Transverse colon (tissue), 4 donors: ENCODE data around the gene CILP. TPM values are rescaled to one million over a fixed set of nuclear protein-coding genes. Genes with fewer than 3 reads are reported as not detected.

Experiments
- DNase-seq: peaks from one replicate; pipeline ENCODE4 v3.0.0-alpha.2; 2019
- H3K27ac ChIP-seq, 4 donors: fragments of 200-600 bp; sonication (generic); 2 replicates each; pipeline ENCODE4 v1.5.1; 2016 to 2018; ENCODE audit warnings: inconsistent platforms in 4 of 4
- H3K27me3 ChIP-seq: fragments of 200-600 bp; sonication (generic); 2 replicates; pipeline ENCODE4 v1.5.1; 2017; ENCODE audit warnings: inconsistent platforms
- H3K36me3 ChIP-seq, 4 donors: fragments of 200-600 bp; sonication (generic); 2 replicates each; pipeline ENCODE4 v1.5.1; 2017 to 2019; ENCODE audit warnings: inconsistent platforms in 4 of 4
- H3K4me1 ChIP-seq, 4 donors: fragments of 200-600 bp; sonication (generic); 2 replicates each; pipeline ENCODE4 v1.5.1; 2017 to 2020; ENCODE audit warnings: inconsistent platforms in 4 of 4
- H3K4me3 ChIP-seq, 4 donors: fragments of 200-600 bp; sonication (generic); 1 replicate in 1 of 4; 2 replicates in 3 of 4; pipeline versions ENCODE4 v1.5.1 to v1.6.1; 2017 to 2019; ENCODE audit warnings: inconsistent platforms in 4 of 4
- H3K9me3 ChIP-seq, 2 donors: fragments of 200-600 bp; sonication (generic); 2 replicates each; pipeline ENCODE4 v1.5.1; 2017 to 2019; ENCODE audit warnings: inconsistent platforms in 2 of 2
- EP300 ChIP-seq: sonication (generic); formaldehyde crosslinking; IDR thresholded peaks from one replicate; pipeline ENCODE4 v1.6.1; 2017; ENCODE audit warnings: antibody characterized with exemption, low read depth
- POLR2A ChIP-seq: fragments of 450-650 bp; IDR thresholded peaks from one replicate; pipeline ENCODE4 v1.6.1; 2016; ENCODE audit warnings: antibody characterized with exemption, mild to moderate bottlenecking, moderate library complexity
- POLR2AphosphoS5 ChIP-seq, 3 donors: sonication (generic); formaldehyde crosslinking; IDR thresholded peaks; one replicate each; pipeline ENCODE4 v1.6.1; 2016; ENCODE audit warnings: antibody characterized with exemption in 3 of 3
- WGBS, 2 donors: methylation state at CpG; one replicate each; pipeline ENCODE4 v1.1.5; 2018; ENCODE audit warnings: low coverage in 1 of 2; 5-methylcytosine and 5-hydroxymethylcytosine counted together
- in situ Hi-C, 4 donors: fragments of 200-750 bp; cut with MboI; loops; one replicate each; pipeline versions ENCODE4 v1.15.0 to v1.15.1; 2017; ENCODE audit warnings: low sequenced_read_pairs in 3 of 4, low pct_ligation_motif_present in 1 of 4, low pct_unique_long_range_greater_than_20kb in 1 of 4
- intact Hi-C: fragments of 100-400 bp; cut with DNase I; formaldehyde crosslinking; loops from one replicate; pipeline ENCODE4 v1.15.1; 2023; ENCODE audit warnings: low total_unique reads
- total RNA-seq, 4 donors: library from RNA; depleted of rRNA; stranded (reverse); fragments of >200 nt; gene quantifications; one replicate each; pipeline ENCODE4 v1.1.0, GENCODE V29; 2016
- TF ChIP-seq, protein P1 (sequence below), 5 experiments: fragments of 200-600 bp in 3 of 5; fragments of 450-650 bp in 2 of 5; sonication (generic) in 3 of 5; IDR thresholded peaks; 1 replicate in 2 of 5; 2 replicates in 3 of 5; pipeline ENCODE4 v1.5.1; 2016 to 2017; ENCODE audit warnings: antibody characterized with exemption in 5 of 5, inconsistent platforms in 3 of 5, mild to moderate bottlenecking in 2 of 5, moderate library complexity in 1 of 5

Gene CILP
- total RNA-seq, 4 donors from 2014 or later: 8.1 to 89.6 (median 18.5) TPM

- intact Hi-C loops: no loop called here
- Histone ChIP-seq H3K4me3 (no peak overlapping the region), H3K27me3 (no peaks in the 10 kb centered on the region), H3K27ac (no peak overlapping the region), H3K36me3 (no peaks in the 10 kb centered on the region), H3K9me3 (no peaks in the 10 kb centered on the region), H3K4me1 (peaks cover 0 to 16% (median 8%) of the 10 kb centered on the region in 4 donors)
- in situ Hi-C loops: no loop called here
- WGBS, 2 donors: 90 to 100% methylated on average over 1 to 2 of the region's 2 CpGs
- TF ChIP-seq POLR2A: no peak
- TF ChIP-seq EP300: no peak
- DNase-seq: no peak
Observed at GRCh38 chr15:65213241-65213640, 2.0 kb upstream of the CILP start.

DNA sequence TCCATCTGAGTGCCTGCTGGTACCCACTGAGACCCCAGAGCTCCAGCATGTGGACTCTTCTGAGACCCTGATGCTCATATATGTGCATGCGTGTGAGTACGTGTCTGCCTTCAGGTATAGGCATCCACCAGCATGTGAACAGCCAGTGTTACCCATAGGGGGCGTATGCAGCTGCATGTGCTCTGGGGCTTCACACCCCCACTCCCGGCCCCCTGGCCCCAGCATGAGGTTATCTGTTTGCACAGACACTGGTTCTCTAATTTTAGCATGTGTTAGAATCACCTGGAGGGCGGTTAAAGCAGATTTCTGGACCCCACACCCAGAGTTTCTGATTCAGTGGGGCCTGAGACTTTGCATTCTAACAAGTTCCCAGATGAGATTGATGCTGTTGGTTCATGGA lies 824 bp upstream of the CILP start:
- H3K4me3 ChIP-seq: no peak overlapping the region
- no peak for DNase-seq
- intact Hi-C loops: no loop called here
- 72% methylated on average over 4 of the region's 5 CpGs; no CpG with 5 or more reads in 1 of the 2 donors for WGBS, 2 donors
- no peaks in the 10 kb centered on the region for H3K9me3 ChIP-seq
- H3K27me3 ChIP-seq: no peaks in the 10 kb centered on the region
- TF ChIP-seq, protein P1, sequence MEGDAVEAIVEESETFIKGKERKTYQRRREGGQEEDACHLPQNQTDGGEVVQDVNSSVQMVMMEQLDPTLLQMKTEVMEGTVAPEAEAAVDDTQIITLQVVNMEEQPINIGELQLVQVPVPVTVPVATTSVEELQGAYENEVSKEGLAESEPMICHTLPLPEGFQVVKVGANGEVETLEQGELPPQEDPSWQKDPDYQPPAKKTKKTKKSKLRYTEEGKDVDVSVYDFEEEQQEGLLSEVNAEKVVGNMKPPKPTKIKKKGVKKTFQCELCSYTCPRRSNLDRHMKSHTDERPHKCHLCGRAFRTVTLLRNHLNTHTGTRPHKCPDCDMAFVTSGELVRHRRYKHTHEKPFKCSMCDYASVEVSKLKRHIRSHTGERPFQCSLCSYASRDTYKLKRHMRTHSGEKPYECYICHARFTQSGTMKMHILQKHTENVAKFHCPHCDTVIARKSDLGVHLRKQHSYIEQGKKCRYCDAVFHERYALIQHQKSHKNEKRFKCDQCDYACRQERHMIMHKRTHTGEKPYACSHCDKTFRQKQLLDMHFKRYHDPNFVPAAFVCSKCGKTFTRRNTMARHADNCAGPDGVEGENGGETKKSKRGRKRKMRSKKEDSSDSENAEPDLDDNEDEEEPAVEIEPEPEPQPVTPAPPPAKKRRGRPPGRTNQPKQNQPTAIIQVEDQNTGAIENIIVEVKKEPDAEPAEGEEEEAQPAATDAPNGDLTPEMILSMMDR (IDR thresholded peaks at IDR 0.05): peak in 2 of 5 experiments; percentile 24 to 30
- no peak for TF ChIP-seq EP300
- in situ Hi-C loops: no loop called here
- peak overlapping the region in 2 of 4 donors; percentile 38 to 63 for H3K27ac ChIP-seq
- no peaks in the 10 kb centered on the region for H3K36me3 ChIP-seq
- peaks cover 0 to 16% (median 8%) of the 10 kb centered on the region in 4 donors for H3K4me1 ChIP-seq

DNA sequence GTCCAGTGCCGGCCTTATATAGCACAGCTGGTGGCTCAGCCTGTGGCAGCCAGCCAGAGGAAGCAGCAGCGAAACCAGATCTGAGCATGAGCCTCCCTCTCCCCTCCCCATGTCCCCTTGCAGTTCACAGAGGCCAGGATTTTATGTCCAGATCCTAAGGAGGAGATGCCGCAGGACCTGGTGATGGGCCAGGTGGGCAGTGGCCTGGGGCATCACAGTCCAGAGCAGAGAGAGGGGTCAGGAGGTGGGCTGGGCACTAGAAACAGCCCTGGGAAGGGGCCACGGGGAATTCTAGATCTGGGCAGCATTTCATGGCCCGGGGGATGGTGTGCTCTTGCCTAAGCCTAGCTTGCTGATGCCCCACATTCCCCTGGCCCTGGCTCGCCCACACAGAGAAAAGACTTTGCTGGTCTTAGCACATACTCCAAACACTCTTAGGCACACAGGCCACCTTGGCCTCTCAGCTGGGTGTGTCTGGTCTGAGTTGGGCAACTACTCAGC lies 259 bp upstream of the CILP start:
- Histone ChIP-seq H3K4me1 (peaks cover 0 to 16% (median 8%) of the 10 kb centered on the region in 4 donors), H3K36me3 (no peaks in the 10 kb centered on the region), H3K4me3 (no peak overlapping the region), H3K27ac (peak overlapping the region in 3 of 4 donors; percentile 1 to 63 (median 38)), H3K9me3 (no peaks in the 10 kb centered on the region), H3K27me3 (no peaks in the 10 kb centered on the region)
- intact Hi-C loops: no loop called here
- TF ChIP-seq POLR2A: no peak
- no peak for TF ChIP-seq EP300
- TF ChIP-seq, protein P1 (IDR thresholded peaks at IDR 0.05): no peak
- no peak for TF ChIP-seq POLR2AphosphoS5 (IDR thresholded peaks at IDR 0.05)
- no peak for DNase-seq
- in situ Hi-C loops: no loop called here
- whole genome bisulfite sequencing, 2 donors: 54% methylated on average over 6 of the region's 6 CpGs; no CpG with 5 or more reads in 1 of the 2 donors

DNA sequence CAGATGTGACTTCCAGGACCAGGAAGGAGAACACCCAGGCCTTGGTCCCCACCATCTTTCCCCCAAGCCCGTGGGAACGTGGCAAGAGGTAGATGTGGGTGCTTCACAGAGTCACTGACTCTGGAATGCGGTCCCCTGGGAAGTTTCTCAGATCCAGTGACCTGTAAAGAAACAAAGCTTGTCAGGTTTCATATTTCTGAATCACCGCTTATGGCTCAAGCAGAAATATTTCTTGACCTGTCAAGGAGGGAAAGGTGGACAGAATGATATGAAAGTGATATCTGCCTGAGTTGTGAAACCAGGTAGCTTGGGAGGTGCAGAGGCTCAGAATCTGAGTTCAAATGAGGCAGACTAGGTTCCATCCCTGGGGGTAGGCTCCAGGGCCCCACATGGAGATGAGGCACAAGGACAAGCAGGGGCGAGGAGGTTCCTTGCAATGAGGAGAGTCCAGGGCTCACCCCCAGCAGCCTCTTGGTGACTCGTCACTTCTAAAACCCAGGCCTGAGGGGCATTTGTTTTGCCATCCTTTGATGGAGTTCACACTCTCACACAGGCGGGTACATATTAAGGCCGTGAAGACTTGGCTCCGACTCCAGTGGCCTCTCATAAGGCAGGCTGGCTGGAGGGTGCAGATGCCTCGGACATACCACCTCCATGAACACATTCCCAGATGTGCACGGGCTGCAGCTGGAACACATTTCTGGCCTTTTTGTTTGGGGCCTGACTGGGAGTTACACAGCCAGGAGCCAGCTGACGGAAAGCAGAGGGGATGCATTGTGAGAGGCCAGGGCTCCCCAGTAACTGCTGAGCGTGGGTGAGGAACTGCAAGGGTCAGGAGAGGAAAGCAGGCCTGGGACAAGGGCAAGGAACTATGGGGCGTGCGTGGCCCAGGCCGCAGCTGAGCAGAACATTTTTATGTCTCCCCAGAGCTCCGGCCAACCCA lies 1.3 kb downstream of the CILP start:
- TF ChIP-seq EP300 (no peak), POLR2AphosphoS5 (IDR thresholded peaks at IDR 0.05) (no peak), POLR2A (no peak)
- TF ChIP-seq, protein P1 (IDR thresholded peaks at IDR 0.05): no peak
- no peak overlapping the region for H3K4me3 ChIP-seq
- in situ Hi-C loops: no loop called here
- H3K36me3 ChIP-seq: no peaks in the 10 kb centered on the region
- no peak for DNase-seq
- intact Hi-C loops: no loop called here
- 78 to 100% methylated on average over 3 to 17 of the region's 17 CpGs for WGBS, 2 donors
- H3K4me1 ChIP-seq: peaks cover 0 to 16% (median 8%) of the 10 kb centered on the region in 4 donors
- H3K9me3 ChIP-seq: no peaks in the 10 kb centered on the region
- no peaks in the 10 kb centered on the region for H3K27me3 ChIP-seq
- H3K27ac ChIP-seq: peak overlapping the region in 3 of 4 donors; percentile 1 to 63 (median 28)
